Immature natural killer cell (primary cell): ENCODE measurements around the gene MC1R. TPM values are rescaled to one million over a fixed set of nuclear protein-coding genes. Genes with fewer than 3 reads are reported as not detected.
A peak's percentile ranks its signal among the peaks of the same experiment; 100 is the strongest.
"Not testable (repeated sequence)": the region's sequence is repeated elsewhere in the genome, so short reads cannot be mapped to it uniquely, and the experiment has no call there.

Source experiments
- DNase-seq, 3 donors: peaks; one replicate each; pipeline ENCODE4 v3.0.0; 2022; ENCODE audit warnings: mixed read lengths in 1 of 3
- H3K27ac Mint-ChIP-seq, 6 donors: one replicate each; pipeline ENCODE4 v1.8.0; 2020; ENCODE audit warnings: mixed read lengths in 6 of 6, mild to moderate bottlenecking in 5 of 6, inconsistent platforms in 4 of 6, moderate library complexity in 3 of 6
- H3K27me3 Mint-ChIP-seq, 3 donors: one replicate each; pipeline ENCODE4 v1.8.0; 2020 to 2021; ENCODE audit warnings: low read depth in 3 of 3, mild to moderate bottlenecking in 3 of 3, mixed read lengths in 3 of 3, moderate library complexity in 3 of 3, inconsistent platforms in 1 of 3
- H3K36me3 Mint-ChIP-seq, 3 donors: one replicate each; pipeline ENCODE4 v1.8.0; 2020; ENCODE audit warnings: mixed read lengths in 3 of 3, inconsistent platforms in 2 of 3, mild to moderate bottlenecking in 2 of 3
- H3K4me1 Mint-ChIP-seq, 2 donors: one replicate each; pipeline ENCODE4 v1.8.0; 2020; ENCODE audit warnings: inconsistent platforms in 2 of 2, mild to moderate bottlenecking in 2 of 2, mixed read lengths in 2 of 2, moderate library complexity in 1 of 2
- H3K4me3 Mint-ChIP-seq, 5 donors: one replicate each; pipeline ENCODE4 v1.8.0; 2020; ENCODE audit warnings: mild to moderate bottlenecking in 5 of 5, mixed read lengths in 5 of 5, inconsistent platforms in 3 of 5, moderate library complexity in 3 of 5
- H3K9me3 Mint-ChIP-seq, 6 donors: one replicate each; pipeline ENCODE4 v1.8.0; 2020; ENCODE audit warnings: mild to moderate bottlenecking in 6 of 6, mixed read lengths in 6 of 6, inconsistent platforms in 4 of 6, moderate library complexity in 3 of 6
- polyA plus RNA-seq, 3 donors: library from polyadenylated mRNA; unstranded; fragments of 300-500 nt; fragmentation: Illumina TruSeq; gene quantifications; one replicate each; pipeline ENCODE4 v1.2.3, GENCODE V29; 2021

Gene MC1R
- polyA plus RNA-seq, result 1 to 10 TPM in 1 of 3 donors, under 1 TPM in 1, not detected in 1; 0.34 to 1.1 TPM

DNA sequence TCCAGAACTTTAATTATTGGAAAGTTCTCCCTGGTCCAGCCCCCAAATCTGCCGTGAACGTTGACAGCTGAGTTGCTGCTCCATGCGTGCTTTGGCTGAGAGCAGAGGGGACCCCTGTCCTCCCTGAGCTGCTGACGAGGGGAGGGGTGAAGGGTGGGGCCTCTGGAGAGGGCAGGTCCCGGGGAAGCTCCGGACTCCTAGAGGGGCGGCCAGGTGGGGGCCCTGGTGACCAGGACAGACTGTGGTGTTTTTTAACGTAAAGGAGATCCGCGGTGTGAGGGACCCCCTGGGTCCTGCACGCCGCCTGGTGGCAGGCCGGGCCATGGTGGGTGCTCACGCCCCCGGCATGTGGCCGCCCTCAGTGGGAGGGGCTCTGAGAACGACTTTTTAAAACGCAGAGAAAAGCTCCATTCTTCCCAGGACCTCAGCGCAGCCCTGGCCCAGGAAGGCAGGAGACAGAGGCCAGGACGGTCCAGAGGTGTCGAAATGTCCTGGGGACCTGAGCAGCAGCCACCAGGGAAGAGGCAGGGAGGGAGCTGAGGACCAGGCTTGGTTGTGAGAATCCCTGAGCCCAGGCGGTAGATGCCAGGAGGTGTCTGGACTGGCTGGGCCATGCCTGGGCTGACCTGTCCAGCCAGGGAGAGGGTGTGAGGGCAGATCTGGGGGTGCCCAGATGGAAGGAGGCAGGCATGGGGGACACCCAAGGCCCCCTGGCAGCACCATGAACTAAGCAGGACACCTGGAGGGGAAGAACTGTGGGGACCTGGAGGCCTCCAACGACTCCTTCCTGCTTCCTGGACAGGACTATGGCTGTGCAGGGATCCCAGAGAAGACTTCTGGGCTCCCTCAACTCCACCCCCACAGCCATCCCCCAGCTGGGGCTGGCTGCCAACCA, at the start of gene MC1R:
MC1R (plus strand) TSS at position 410 of the 895 bp plus-strand sequence; CDS start at position 807, 397 bp downstream.
- H3K36me3 Mint-ChIP-seq, result peaks cover 0 to 4% (median 0%) of the 10 kb centered on the region in 3 donors
- peaks cover 18 to 24% (median 19%) of the 10 kb centered on the region in 3 donors for H3K27me3 Mint-ChIP-seq
- H3K27ac Mint-ChIP-seq, result peak within 1 kb of the TSS in 5 of 6 donors; percentile 70 to 82 (median 76)
- peak within 1 kb of the TSS; percentile 73 to 82 (median 77) for H3K4me3 Mint-ChIP-seq
- no peak for DNase-seq
- no peaks in the 10 kb centered on the region for H3K9me3 Mint-ChIP-seq
- H3K4me1 Mint-ChIP-seq, result peaks cover 15 to 53% of the 10 kb centered on the region in 2 donors

DNA sequence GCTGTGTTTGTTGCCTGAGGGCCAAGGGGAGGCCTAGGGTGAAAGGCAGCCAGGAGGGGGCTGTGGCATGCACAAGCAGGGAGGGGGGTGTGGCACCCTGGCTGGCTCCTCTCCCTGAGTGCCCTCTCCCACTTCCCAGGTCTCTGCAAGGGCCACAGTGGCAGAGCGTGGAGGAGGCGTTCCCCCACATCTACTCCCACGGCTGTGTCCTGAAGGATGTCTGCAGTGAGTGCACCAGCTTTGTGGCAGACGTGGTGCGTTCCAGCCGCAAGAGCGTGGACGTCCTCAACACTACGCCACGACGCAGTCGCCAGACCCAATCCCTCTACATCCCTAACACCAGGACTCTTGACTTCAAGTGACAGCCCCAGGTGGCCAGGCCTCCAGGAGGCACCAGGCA, 48.8 kb upstream of the MC1R start:
- H3K9me3 Mint-ChIP-seq, result no peaks in the 10 kb centered on the region
- peaks cover 18 to 22% (median 18%) of the 10 kb centered on the region in 3 donors for H3K27me3 Mint-ChIP-seq
- peaks cover under 1 to 4% (median under 1%) of the 10 kb centered on the region in 3 donors for H3K36me3 Mint-ChIP-seq
- no peak overlapping the region for H3K27ac Mint-ChIP-seq
- DNase-seq, result no peak
- H3K4me1 Mint-ChIP-seq, result peaks cover 15 to 18% of the 10 kb centered on the region in 2 donors
- no peak overlapping the region for H3K4me3 Mint-ChIP-seq

DNA sequence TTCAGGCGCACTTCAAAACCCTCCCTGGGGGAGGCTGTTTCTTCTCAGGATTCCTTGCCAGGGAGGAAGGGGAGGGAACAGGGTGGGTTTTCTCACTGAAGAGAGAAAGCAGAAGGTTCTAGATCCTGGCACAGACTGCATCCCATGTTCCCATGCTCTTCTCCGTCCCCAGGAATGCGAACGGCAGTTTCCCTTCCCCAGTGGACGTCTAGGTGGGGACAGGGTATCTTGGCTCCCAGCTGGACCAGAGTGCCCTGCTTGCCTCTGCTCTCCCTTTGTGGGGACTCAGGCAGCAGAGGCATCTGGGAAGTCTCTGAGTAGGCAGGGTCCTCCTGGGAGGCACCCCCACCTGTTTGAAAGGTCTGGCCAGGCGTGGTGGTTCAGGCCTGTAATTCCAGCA, 48.2 kb upstream of the MC1R start:
- H3K27ac Mint-ChIP-seq, result peak overlapping the region in 3 of 6 donors; percentile 39 to 45 (median 39)
- peaks cover 5 to 9% (median 6%) of the 10 kb centered on the region in 3 donors for H3K36me3 Mint-ChIP-seq
- no peak for DNase-seq
- peaks cover 18 to 27% (median 21%) of the 10 kb centered on the region in 3 donors for H3K27me3 Mint-ChIP-seq
- H3K4me3 Mint-ChIP-seq, result no peak overlapping the region
- H3K9me3 Mint-ChIP-seq, result no peaks in the 10 kb centered on the region
- peaks cover 15 to 17% of the 10 kb centered on the region in 2 donors for H3K4me1 Mint-ChIP-seq

DNA sequence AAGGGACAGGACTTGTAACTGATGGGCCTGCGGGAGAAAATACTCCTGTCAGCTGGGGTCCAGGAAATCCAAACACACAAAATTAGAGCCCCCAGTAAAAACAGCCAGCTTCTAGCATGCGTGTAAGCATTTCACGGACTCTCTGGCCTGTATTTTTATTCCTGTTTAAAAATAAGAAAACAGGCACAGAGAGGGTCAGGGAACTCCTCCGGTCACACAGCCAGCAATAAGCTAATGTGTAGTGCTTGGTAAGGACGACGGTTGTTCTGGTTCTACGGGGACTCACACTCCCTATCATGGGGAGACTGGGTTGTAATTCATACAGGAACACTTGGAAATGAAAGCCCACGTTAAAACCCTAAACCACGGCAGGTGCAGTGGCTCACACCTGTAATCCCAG, 46.8 kb upstream of the MC1R start:
- no peak for DNase-seq
- H3K27ac Mint-ChIP-seq, result peak overlapping the region in 5 of 6 donors; percentile 40 to 99 (median 98)
- no peaks in the 10 kb centered on the region for H3K9me3 Mint-ChIP-seq
- peak overlapping the region in 2 of 5 donors; percentile 41 to 44 for H3K4me3 Mint-ChIP-seq
- H3K4me1 Mint-ChIP-seq, result peaks cover 15 to 19% of the 10 kb centered on the region in 2 donors
- H3K27me3 Mint-ChIP-seq, result peaks cover 18 to 27% (median 23%) of the 10 kb centered on the region in 3 donors
- H3K36me3 Mint-ChIP-seq, result peaks cover 5 to 9% (median 6%) of the 10 kb centered on the region in 3 donors

DNA sequence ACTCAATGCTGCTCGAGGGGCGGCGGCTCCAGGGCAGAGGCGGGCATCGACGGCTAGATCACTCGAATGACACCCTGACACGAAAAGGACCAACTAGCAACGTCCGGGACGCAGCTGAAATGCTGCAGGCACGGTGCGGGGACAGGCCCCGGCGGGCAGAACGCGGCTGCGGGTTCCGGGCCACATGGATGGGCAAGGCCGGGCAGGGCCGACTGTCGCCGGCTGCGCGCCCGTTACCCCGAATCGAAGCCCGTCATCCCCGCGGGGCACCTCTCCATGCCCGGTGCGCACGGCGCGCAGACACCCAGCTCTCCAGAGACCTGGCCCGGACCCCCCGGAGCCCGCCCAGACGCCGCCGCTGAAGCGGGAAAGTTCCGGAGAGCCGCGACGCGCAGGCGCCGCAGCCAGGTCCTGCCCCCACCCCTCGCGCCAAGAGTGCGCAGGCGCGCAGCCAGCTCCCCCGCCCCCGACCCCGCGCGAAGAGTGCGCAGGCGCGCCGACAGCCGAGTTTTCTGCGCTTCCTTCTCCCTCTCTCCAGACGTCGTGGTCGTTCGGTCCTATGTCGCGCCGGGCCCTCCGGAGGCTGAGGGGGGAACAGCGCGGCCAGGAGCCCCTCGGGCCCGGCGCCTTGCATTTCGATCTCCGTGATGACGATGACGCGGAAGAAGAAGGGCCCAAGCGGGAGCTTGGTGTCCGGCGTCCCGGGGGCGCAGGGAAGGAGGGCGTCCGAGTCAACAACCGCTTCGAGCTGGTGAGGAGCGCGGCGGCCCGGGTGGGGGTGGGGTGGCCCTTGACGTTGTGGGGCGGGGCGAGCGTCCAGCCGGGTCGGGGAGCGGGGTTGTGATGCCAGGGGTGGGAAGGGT, 45.3 kb upstream of the MC1R start, which contains the start of gene TCF25:
TCF25 (plus strand) TSS at position 484 of the 863 bp plus-strand sequence; CDS start at position 560, 76 bp downstream.
- Mint-ChIP-seq H3K4me3 (peak within 1 kb of the TSS; percentile 89 to 96 (median 93)), H3K27me3 (peaks cover 18 to 27% (median 23%) of the 10 kb centered on the region in 3 donors), H3K27ac (peak within 1 kb of the TSS; percentile 95 to 99 (median 98)), H3K36me3 (peaks cover 5 to 14% (median 6%) of the 10 kb centered on the region in 3 donors), H3K9me3 (no peaks in the 10 kb centered on the region), H3K4me1 (peaks cover 23 to 26% of the 10 kb centered on the region in 2 donors)
- peak; percentile 83 to 88 (median 87) for DNase-seq

DNA sequence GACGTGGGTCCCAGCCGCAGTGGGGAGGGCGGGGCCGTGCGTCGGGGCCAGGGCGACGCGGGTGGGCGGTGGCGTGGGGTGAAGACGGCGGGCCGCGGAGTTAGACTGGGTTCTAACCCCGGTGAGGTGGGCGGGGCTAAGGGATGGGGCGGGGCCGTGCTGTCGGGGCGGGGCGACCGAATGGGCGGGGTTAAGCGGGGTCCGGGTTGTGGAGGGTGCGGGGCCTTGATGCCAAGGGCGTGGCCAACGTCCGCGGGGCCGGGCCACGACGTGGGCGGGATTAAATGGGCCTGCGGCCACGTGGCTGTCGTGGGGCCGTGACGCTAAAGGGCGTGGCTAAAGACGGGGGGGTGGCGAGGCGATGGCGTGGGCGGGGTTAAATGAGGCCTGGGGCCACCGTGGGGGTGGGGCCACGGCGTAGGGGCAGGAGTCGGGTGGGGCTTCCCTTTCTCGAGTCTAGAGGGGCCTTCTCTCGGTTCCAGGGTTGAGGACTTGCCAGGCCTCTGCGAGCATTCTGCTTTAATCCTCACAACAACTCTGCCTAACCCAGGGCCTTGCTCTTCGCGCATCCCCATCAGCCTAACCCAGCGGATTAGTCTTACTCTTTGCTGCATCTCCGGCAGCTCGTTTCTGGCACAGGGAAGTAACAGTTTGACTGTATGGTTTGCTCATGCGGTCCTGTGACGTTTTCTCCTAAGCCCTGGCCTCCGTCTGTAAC, 44.5 kb upstream of the MC1R start:
- H3K4me1 Mint-ChIP-seq, result peaks cover 23 to 26% of the 10 kb centered on the region in 2 donors
- H3K27ac Mint-ChIP-seq, result peak overlapping the region; percentile 95 to 99 (median 98)
- H3K27me3 Mint-ChIP-seq, result peaks cover 18 to 27% (median 27%) of the 10 kb centered on the region in 3 donors
- peak overlapping the region; percentile 89 to 96 (median 93) for H3K4me3 Mint-ChIP-seq
- no peaks in the 10 kb centered on the region for H3K9me3 Mint-ChIP-seq
- H3K36me3 Mint-ChIP-seq, result peaks cover 5 to 17% (median 6%) of the 10 kb centered on the region in 3 donors
- peak; percentile 96 to 98 (median 97) for DNase-seq

DNA sequence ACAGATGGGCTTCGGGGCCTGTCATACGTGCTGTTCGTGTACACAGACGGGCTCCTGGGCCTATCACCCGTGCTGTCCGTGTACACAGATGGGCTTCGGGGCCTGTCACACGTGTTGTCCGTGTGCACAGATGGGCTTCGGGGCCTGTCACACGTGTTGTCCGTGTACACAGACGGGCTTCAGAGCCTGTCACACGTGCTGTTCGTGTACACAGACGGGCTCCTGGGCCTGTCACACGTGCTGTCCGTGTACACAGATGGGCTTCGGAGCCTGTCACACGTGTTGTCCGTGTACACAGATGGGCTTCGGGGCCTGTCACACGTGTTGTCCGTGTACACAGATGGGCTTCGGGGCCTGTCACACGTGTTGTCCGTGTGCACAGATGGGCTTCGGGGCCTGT, 39.5 kb upstream of the MC1R start:
- peaks cover 30% of the 10 kb centered on the region in 2 donors for H3K4me1 Mint-ChIP-seq
- not testable (repeated sequence) for DNase-seq, H3K4me3 Mint-ChIP-seq, H3K27ac Mint-ChIP-seq, H3K9me3 Mint-ChIP-seq
- peaks cover 11 to 28% (median 20%) of the 10 kb centered on the region in 3 donors for H3K27me3 Mint-ChIP-seq
- peaks cover 11 to 35% (median 22%) of the 10 kb centered on the region in 3 donors for H3K36me3 Mint-ChIP-seq

DNA sequence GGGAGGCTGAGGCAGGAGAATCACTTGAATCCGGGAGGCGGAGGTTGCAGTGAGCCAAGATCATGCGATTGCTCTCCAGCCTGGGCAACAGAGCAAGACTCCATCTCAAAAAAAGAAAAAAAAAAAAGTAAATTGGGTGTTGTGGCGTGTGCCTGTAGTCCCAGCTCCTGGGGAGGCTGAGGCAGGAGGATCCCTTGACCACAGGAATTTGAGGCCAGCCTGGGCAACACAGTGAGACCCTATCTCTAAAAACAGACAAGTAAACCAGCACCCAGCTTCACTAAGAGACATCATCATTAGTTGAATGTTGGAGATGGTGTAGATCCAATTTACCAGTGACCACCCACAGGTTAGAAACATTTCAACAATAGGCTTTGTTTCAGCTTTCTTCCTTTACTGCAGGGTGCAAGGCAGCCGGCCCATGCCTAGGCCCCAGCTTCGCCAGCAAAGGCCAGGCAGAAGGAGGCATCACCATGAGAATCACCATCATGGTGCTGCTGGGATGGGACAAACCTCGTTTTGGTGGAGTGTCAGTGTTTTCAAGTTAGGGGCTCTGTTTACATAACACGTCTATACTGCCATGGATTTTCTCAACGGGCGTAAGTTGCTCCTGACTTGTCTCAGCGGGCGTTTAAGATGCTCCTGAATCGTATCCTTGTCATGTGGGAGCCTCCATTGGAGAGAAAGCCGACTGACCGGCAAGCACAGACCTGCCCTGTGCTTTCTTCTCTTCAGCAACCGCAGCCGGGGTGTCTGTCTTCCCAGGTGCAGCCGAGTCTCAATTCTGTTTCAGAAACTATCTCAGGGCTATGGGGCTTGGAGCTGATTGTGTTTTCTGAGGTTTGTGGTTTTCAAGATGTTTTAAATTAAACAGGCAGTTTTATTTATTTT, 37.9 kb upstream of the MC1R start:
- Mint-ChIP-seq H3K9me3 (no peaks in the 10 kb centered on the region), H3K27me3 (peaks cover 8 to 20% (median 14%) of the 10 kb centered on the region in 3 donors), H3K36me3 (peaks cover 16 to 39% (median 23%) of the 10 kb centered on the region in 3 donors), H3K4me1 (peaks cover 20 to 25% of the 10 kb centered on the region in 2 donors), H3K4me3 (no peak overlapping the region), H3K27ac (peak overlapping the region in 2 of 6 donors; percentile 20 to 36)
- DNase-seq, result no peak

DNA sequence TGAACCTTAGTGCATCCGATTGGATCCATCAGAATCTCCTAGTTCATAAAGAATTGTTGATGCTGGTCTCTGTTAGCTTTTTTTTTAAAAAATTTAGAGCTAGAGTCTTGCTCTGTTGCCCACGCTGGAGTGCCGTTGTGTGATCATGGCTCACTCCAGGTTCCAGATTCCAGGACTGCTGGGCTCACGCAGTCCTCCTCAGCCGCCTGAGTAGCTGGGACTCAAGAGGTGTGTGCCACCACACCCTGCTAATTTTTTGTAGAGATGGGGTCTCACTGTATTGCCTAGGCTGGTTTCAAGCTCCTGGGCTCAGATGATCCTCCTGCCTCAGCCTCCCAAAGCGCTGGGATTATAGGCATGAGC, 37.3 kb upstream of the MC1R start:
- Mint-ChIP-seq H3K27ac (no peak overlapping the region), H3K4me3 (no peak overlapping the region), H3K27me3 (peaks cover 8 to 23% (median 13%) of the 10 kb centered on the region in 3 donors), H3K36me3 (peaks cover 16 to 39% (median 23%) of the 10 kb centered on the region in 3 donors), H3K4me1 (peaks cover 16 to 25% of the 10 kb centered on the region in 2 donors), H3K9me3 (no peaks in the 10 kb centered on the region)
- DNase-seq, result no peak

DNA sequence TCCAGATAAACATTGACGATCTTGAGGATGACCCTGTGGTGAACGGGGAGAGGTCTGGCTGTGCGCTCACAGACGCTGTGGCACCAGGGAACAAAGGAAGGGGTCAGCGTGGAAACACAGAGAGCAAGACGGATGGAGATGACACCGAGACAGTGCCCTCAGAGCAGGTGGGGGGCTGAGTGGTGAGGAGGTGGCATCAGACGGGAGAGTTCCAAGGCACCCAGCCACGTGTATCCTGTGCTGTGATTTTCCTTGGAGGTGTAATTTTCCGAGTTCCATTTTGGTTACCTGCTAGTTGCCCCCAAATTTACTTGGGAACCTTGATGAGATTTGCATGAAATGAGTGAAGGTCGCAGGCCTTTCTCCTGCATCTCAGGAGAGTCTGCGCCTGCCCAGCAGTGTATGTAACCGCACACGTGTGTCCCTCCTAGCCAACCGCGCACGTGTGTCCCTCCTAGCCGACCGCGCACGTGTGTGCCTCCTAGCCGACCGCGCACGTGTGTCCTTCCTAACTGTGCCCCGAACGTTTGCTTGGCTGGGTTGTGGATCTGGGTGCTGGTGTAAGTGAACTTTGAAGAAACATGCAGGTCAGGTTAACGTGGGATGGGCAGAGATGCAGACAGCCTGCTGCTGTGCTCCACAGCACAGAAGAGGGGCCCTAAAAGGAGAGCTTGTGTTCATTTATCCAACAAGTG, 35.2 kb upstream of the MC1R start:
- Mint-ChIP-seq H3K27me3 (peaks cover 8 to 23% (median 15%) of the 10 kb centered on the region in 3 donors), H3K4me3 (peak overlapping the region in 1 of 5 donors; percentile 15), H3K36me3 (peaks cover 16 to 44% (median 30%) of the 10 kb centered on the region in 3 donors), H3K4me1 (peaks cover 9 to 17% of the 10 kb centered on the region in 2 donors), H3K27ac (peak overlapping the region in 2 of 6 donors; percentile 56 to 57), H3K9me3 (no peaks in the 10 kb centered on the region)
- DNase-seq, result no peak

DNA sequence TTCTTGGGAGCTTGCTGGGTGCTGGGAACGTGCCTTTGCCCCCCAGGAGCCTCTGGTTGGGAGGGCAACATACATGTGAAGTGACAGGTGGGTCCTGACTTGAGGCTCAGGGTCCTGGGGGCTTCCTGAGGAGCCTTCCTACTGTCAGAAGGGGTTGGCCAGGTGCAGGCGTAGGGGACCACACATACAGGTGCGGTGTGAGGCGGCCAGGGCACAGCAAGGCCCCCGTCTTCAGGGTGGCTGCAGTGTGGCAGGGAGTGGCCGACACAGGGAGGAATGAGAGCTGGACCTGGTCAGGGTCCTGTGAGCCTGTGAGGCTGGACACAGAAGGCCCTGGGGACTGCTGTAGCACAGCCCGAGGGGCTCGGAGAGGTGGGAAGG, 34.6 kb upstream of the MC1R start:
- peak overlapping the region in 1 of 6 donors; percentile 57 for H3K27ac Mint-ChIP-seq
- H3K36me3 Mint-ChIP-seq, result peaks cover 16 to 42% (median 30%) of the 10 kb centered on the region in 3 donors
- H3K27me3 Mint-ChIP-seq, result peaks cover 8 to 23% (median 11%) of the 10 kb centered on the region in 3 donors
- H3K4me3 Mint-ChIP-seq, result no peak overlapping the region
- no peak for DNase-seq
- peaks cover 9 to 17% of the 10 kb centered on the region in 2 donors for H3K4me1 Mint-ChIP-seq
- H3K9me3 Mint-ChIP-seq, result no peaks in the 10 kb centered on the region
